K562 (cell line): ENCODE data around the gene PLPP7.

Experiments used
- ATF3 ChIP-seq, 2 experiments: fragments of 450-650 bp in 1 of 2; sonication (generic) in 1 of 2; formaldehyde crosslinking in 1 of 2; IDR thresholded peaks in 1 of 2; conservative IDR thresholded peaks in 1 of 2; 2 replicates each; pipeline versions ENCODE4 v1.6.1 to v1.8.1; 2016 to 2023; ENCODE audit warnings: mild to moderate bottlenecking in 2 of 2, moderate library complexity in 2 of 2, inconsistent platforms in 1 of 2, missing genetic modification reagents in 1 of 2
- BCLAF1 ChIP-seq, 2 experiments: fragments of 450-650 bp in 1 of 2; IDR thresholded peaks; 2 replicates each; pipeline ENCODE4 v1.6.1; 2011 to 2017; ENCODE audit warnings: low read depth in 2 of 2, antibody characterized with exemption in 1 of 2, borderline replicate concordance in 1 of 2, low read length in 1 of 2, mild to moderate bottlenecking in 1 of 2, mixed read lengths in 1 of 2; ENCODE audit not compliant: control insufficient read depth in 1 of 2
- CBX2 ChIP-seq: fragments of 200-600 bp; sonication (generic); IDR thresholded peaks from one replicate; pipeline ENCODE4 v1.6.1; 2012; ENCODE audit warnings: mild to moderate bottlenecking, low read length, inconsistent platforms; ENCODE audit not compliant: insufficient read depth, poor library complexity, severe bottlenecking
- MAX ChIP-seq: sonication (generic); formaldehyde crosslinking; IDR thresholded peaks from 2 replicates; pipeline ENCODE4 v1.9.0; 2022; ENCODE audit warnings: mild to moderate bottlenecking, missing genetic modification reagents
- POLR2A ChIP-seq: fragments of 450-650 bp; conservative IDR thresholded peaks from 2 replicates; pipeline ENCODE4 v1.6.1; 2016
- ZBTB1 ChIP-seq: sonication (generic); formaldehyde crosslinking; IDR thresholded peaks from 2 replicates; pipeline ENCODE4 v1.8.1; 2023; ENCODE audit warnings: missing genetic modification reagents, low read depth, mild to moderate bottlenecking, borderline replicate concordance

GRCh38 chr9:131258698-131259431, 30.7 kb upstream of the PLPP7 start:
- TF ChIP-seq POLR2A (no peak), BCLAF1 (IDR thresholded peaks at IDR 0.05; ENCODE audit: borderline replicate concordance in 1 of 2, control insufficient read depth in 1 of 2, low read depth in 2 of 2, low read length in 1 of 2) (no peak), MAX (CRISPR knock-in tag) (no peak), ZBTB1 (no peak), ATF3 (IDR thresholded peaks at IDR 0.05) (no peak), ATF3 (CRISPR knock-in tag; conservative IDR thresholded peaks at IDR 0.05) (no peak), CBX2 (no peak)
